ENCODE measurements around the gene TUBB6. TPM values are rescaled to one million over a fixed set of nuclear protein-coding genes. Genes with fewer than 3 reads are reported as not detected.

Gene TUBB6
- total RNA-seq (1 to 10 TPM in 2 of 5 donors, under 1 TPM in 3; 0.40 to 4.9 (median 0.96) TPM), total RNA-seq (0.14 to 23.1 (median 1.5) reads per million in 29 experiments)
- 1.6 TPM for total RNA-seq (2013)

DNA sequence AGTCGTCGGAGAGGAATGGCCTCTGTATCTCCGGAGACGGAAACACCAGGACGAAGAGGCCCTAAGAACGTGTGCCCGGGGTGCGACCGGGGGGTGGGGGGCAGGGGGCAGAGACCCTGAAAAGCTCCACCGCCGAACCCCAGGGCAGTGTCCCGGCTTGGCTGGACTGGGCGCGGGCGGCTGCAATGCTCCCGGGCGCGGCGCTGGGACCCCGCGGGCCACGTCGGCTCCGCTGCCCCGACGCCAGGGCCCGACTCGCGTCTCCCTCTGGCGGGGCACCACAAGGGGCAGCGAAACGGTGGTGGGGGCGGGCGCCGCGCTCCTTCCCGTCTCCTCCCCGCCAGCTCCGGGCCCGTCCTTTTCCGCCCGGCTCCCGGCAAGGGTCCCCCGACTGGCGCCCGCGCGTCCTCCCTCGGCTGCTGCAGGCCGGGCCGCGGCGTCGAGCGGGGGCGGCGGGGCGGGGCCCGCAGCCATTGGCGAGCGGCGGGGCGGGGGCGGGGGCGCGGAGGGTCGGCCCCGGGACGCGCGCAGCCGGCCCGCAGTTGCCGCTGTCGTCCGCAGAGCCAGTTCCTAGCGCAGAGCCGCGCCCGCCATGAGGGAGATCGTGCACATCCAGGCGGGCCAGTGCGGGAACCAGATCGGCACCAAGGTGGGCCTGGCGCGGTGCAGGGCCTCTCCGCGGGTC lies at the start of gene TUBB6:
TSS of gene TUBB6 (plus strand) at position 541 of the 685 bp plus-strand sequence. CDS start at position 593, 52 bp downstream.
- H3K36me3 Mint-ChIP-seq = peaks cover 4% of the 10 kb centered on the region
- ATAC-seq (replicated peaks in 1 of 4) = peak; percentile 9 to 31 (median 26)
- DNase-seq = no peak
- Histone ChIP-seq H3K36me3 (ENCODE audit: control insufficient read depth in 2 of 2, extremely low read depth in 1 of 2, insufficient read depth in 1 of 2, low read length in 1 of 2) (no peaks in the 10 kb centered on the region), H3K27ac (ENCODE audit: low read length) (no peak within 1 kb of the TSS), H3K9me3 (no peaks in the 10 kb centered on the region), H3K4me3 (ENCODE audit: control insufficient read depth in 1 of 2, extremely low read depth in 1 of 2, low read length in 1 of 2) (peak within 1 kb of the TSS in 1 of 2 donors; percentile 64), H3K4me1 (ENCODE audit: control insufficient read depth in 1 of 2, extremely low read depth in 1 of 2, insufficient read depth in 2 of 2, low read length in 2 of 2) (peaks cover 0 to 11% of the 10 kb centered on the region in 2 experiments), H3K27me3 (replicated peaks in 1 of 2; ENCODE audit: control insufficient read depth in 2 of 2, extremely low read depth in 1 of 2, insufficient read depth in 2 of 2, low read length in 1 of 2) (peaks cover 6 to 58% of the 10 kb centered on the region in 2 experiments)
- WGBS (ENCODE audit: insufficient coverage) = 3% methylated on average over 86 of the region's 88 CpGs
- POLR2A ChIA-PET = no interaction called here
- H3K27me3 Mint-ChIP-seq = peaks cover 42 to 52% of the 10 kb centered on the region in 2 donors
- H3K9me3 Mint-ChIP-seq = peaks cover 0 to 6% (median 3%) of the 10 kb centered on the region in 3 donors
- peak within 1 kb of the TSS; percentile 71 to 82 (median 79) for H3K4me3 Mint-ChIP-seq
- CTCF ChIA-PET = no interaction called here
- no peak within 1 kb of the TSS for H3K27ac Mint-ChIP-seq
- H3K4me1 Mint-ChIP-seq = peaks cover 12 to 16% (median 15%) of the 10 kb centered on the region in 3 donors

GRCh38 chr18:12258719-12259705 lies 49.0 kb upstream of the TUBB6 start:
- CTCF ChIA-PET = no interaction called here
- no peak overlapping the region for H3K4me3 ChIP-seq (ENCODE audit: control insufficient read depth in 1 of 2, extremely low read depth in 1 of 2, low read length in 1 of 2)
- ATAC-seq (replicated peaks in 1 of 4) (no peak), DNase-seq (no peak)
- Mint-ChIP-seq H3K27me3 (peaks cover 27 to 30% of the 10 kb centered on the region in 2 donors), H3K9me3 (no peaks in the 10 kb centered on the region), H3K4me1 (no peaks in the 10 kb centered on the region), H3K36me3 (no peaks in the 10 kb centered on the region), H3K4me3 (no peak overlapping the region), H3K27ac (no peak overlapping the region)
- H3K27ac ChIP-seq (ENCODE audit: low read length) = no peak overlapping the region
- H3K27me3 ChIP-seq (replicated peaks in 1 of 2; ENCODE audit: control insufficient read depth in 2 of 2, extremely low read depth in 1 of 2, insufficient read depth in 2 of 2, low read length in 1 of 2) = peaks cover 11 to 31% of the 10 kb centered on the region in 2 experiments
- H3K4me1 ChIP-seq (ENCODE audit: control insufficient read depth in 1 of 2, extremely low read depth in 1 of 2, insufficient read depth in 2 of 2, low read length in 2 of 2) = no peaks in the 10 kb centered on the region
- POLR2A ChIA-PET = no interaction called here
- 84% methylated on average over 24 of the region's 29 CpGs for WGBS (ENCODE audit: insufficient coverage)
- no peaks in the 10 kb centered on the region for H3K9me3 ChIP-seq
- H3K36me3 ChIP-seq (ENCODE audit: control insufficient read depth in 2 of 2, extremely low read depth in 1 of 2, insufficient read depth in 1 of 2, low read length in 1 of 2) = no peaks in the 10 kb centered on the region

DNA sequence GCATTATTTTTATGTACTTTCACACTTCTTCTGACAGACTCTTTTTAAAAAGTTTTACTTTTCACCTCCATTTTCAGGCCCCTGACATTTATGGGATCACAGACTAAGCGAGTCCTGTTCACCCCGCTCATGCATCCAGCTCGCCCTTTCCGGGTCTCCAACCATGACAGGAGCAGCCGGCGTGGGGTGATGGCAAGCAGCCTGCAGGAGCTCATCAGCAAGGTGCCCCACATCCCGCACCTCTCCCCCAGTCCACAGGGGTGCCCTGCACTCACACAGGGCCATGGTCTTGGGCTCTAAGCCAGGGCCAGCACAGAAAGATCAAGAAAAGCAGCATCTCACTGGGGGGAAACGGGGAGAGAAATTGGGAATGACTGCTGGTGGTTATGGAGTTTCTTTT lies 45.3 kb upstream of the TUBB6 start:
- no peak overlapping the region for H3K4me3 ChIP-seq (ENCODE audit: control insufficient read depth in 1 of 2, extremely low read depth in 1 of 2, low read length in 1 of 2)
- no peaks in the 10 kb centered on the region for H3K36me3 ChIP-seq (ENCODE audit: control insufficient read depth in 2 of 2, extremely low read depth in 1 of 2, insufficient read depth in 1 of 2, low read length in 1 of 2)
- peaks cover 0 to 23% of the 10 kb centered on the region in 2 experiments for H3K27me3 ChIP-seq (replicated peaks in 1 of 2; ENCODE audit: control insufficient read depth in 2 of 2, extremely low read depth in 1 of 2, insufficient read depth in 2 of 2, low read length in 1 of 2)
- Mint-ChIP-seq H3K4me1 (no peaks in the 10 kb centered on the region), H3K9me3 (no peaks in the 10 kb centered on the region), H3K36me3 (no peaks in the 10 kb centered on the region), H3K4me3 (no peak overlapping the region), H3K27ac (no peak overlapping the region), H3K27me3 (peaks cover 14 to 16% of the 10 kb centered on the region in 2 donors)
- no peaks in the 10 kb centered on the region for H3K4me1 ChIP-seq (ENCODE audit: control insufficient read depth in 1 of 2, extremely low read depth in 1 of 2, insufficient read depth in 2 of 2, low read length in 2 of 2)
- DNase-seq (no peak), ATAC-seq (replicated peaks in 1 of 4) (no peak)
- CTCF ChIA-PET = no interaction called here
- 91% methylated on average over 4 of the region's 8 CpGs for WGBS (ENCODE audit: insufficient coverage)
- no peak overlapping the region for H3K27ac ChIP-seq (ENCODE audit: low read length)
- H3K9me3 ChIP-seq = no peaks in the 10 kb centered on the region
- POLR2A ChIA-PET = no interaction called here

- WGBS (ENCODE audit: insufficient coverage) = no CpG with 5 or more reads among the region's 2 CpGs
- Histone ChIP-seq H3K4me3 (ENCODE audit: control insufficient read depth in 1 of 2, extremely low read depth in 1 of 2, low read length in 1 of 2) (no peak overlapping the region), H3K4me1 (ENCODE audit: control insufficient read depth in 1 of 2, extremely low read depth in 1 of 2, insufficient read depth in 2 of 2, low read length in 2 of 2) (no peaks in the 10 kb centered on the region), H3K27me3 (replicated peaks in 1 of 2; ENCODE audit: control insufficient read depth in 2 of 2, extremely low read depth in 1 of 2, insufficient read depth in 2 of 2, low read length in 1 of 2) (peaks cover 0 to 16% of the 10 kb centered on the region in 2 experiments), H3K9me3 (no peaks in the 10 kb centered on the region), H3K27ac (ENCODE audit: low read length) (no peak overlapping the region), H3K36me3 (ENCODE audit: control insufficient read depth in 2 of 2, extremely low read depth in 1 of 2, insufficient read depth in 1 of 2, low read length in 1 of 2) (no peaks in the 10 kb centered on the region)
- ChIA-PET CTCF (interaction anchor here in 1 of 2 donors (1.1 kb wide), 1 partner anchor 13 kb away, joined by 4 read pairs; no protein-coding TSS in a partner anchor), POLR2A (no interaction called here)
- no peaks in the 10 kb centered on the region for H3K36me3 Mint-ChIP-seq
- DNase-seq (no peak), ATAC-seq (replicated peaks in 1 of 4) (no peak)
- no peaks in the 10 kb centered on the region for H3K4me1 Mint-ChIP-seq
- no peak overlapping the region for H3K4me3 Mint-ChIP-seq
- H3K27me3 Mint-ChIP-seq = peaks cover 9 to 16% of the 10 kb centered on the region in 2 donors
- H3K27ac Mint-ChIP-seq = no peak overlapping the region
- H3K9me3 Mint-ChIP-seq = no peaks in the 10 kb centered on the region
Observed at GRCh38 chr18:12264864-12265263, 43.2 kb upstream of the TUBB6 start.

DNA sequence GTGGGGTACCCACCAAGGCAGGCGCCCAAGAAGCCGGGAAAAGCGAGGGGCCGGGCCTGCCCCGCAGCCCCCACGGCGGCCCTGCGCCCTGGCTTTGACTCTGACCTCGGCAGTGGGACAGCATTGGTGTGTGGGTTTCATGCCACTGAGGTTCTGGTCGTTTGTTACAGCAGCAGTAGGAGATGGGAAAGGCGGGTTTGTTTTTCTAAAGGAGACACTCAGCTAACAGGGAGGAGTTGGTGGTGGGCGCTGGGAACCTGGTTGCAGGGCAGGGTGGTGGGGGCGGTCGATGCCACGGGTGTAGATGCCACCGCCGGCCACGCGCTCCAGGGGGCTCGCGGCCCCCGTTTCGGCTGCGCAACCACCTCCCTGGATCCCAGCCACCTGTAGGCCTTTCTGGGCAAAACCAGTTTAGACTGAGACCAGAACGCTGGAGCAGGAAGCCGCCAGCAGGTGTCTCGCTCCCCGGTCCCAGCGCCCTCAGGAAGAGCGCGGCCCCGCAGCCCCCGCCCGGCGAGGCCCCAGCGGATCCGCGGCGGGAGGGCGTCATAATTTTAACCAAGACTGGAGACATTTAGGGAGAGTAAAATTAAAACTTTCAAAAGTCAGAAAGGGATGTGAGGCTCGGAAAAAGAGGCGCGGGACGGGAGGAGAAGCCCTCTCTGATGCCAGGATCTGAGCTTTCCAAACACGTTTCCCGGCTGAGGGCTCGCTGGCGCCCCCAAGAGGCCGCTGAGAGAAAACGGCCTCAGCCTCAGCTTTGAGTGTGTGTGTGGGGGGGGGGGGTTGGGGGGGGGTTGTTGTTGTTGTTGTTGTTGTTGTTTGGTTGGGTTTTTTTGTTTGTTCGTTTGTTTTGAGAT lies 36.4 kb upstream of the TUBB6 start:
- 24% methylated on average over 42 of the region's 51 CpGs for WGBS (ENCODE audit: insufficient coverage)

More for the DNA sequence above, 36.4 kb upstream of the TUBB6 start:
- POLR2A ChIA-PET = interaction anchor here (0.7 kb wide), 2 partner anchors 1467 to 1512 kb away, joined by 6 to 8 read pairs; no protein-coding TSS in a partner anchor
- Mint-ChIP-seq H3K27ac (no peak overlapping the region), H3K4me3 (peak overlapping the region in 2 of 3 donors; percentile 53 to 57), H3K4me1 (peaks cover 0 to 5% (median 0%) of the 10 kb centered on the region in 3 donors), H3K27me3 (peaks cover 14 to 15% of the 10 kb centered on the region in 2 donors), H3K9me3 (no peaks in the 10 kb centered on the region), H3K36me3 (no peaks in the 10 kb centered on the region)
- ATAC-seq (replicated peaks in 1 of 4) (peak; percentile 56 to 82 (median 65)), DNase-seq (peak in 26 of 35 experiments; percentile 2 to 66 (median 22))
- Histone ChIP-seq H3K9me3 (no peaks in the 10 kb centered on the region), H3K4me1 (ENCODE audit: control insufficient read depth in 1 of 2, extremely low read depth in 1 of 2, insufficient read depth in 2 of 2, low read length in 2 of 2) (peaks cover 0 to 3% of the 10 kb centered on the region in 2 experiments), H3K27me3 (replicated peaks in 1 of 2; ENCODE audit: control insufficient read depth in 2 of 2, extremely low read depth in 1 of 2, insufficient read depth in 2 of 2, low read length in 1 of 2) (peaks cover 0 to 47% of the 10 kb centered on the region in 2 experiments), H3K36me3 (ENCODE audit: control insufficient read depth in 2 of 2, extremely low read depth in 1 of 2, insufficient read depth in 1 of 2, low read length in 1 of 2) (no peaks in the 10 kb centered on the region), H3K4me3 (ENCODE audit: control insufficient read depth in 1 of 2, extremely low read depth in 1 of 2, low read length in 1 of 2) (peak overlapping the region; percentile 15 to 55), H3K27ac (ENCODE audit: low read length) (no peak overlapping the region)
- CTCF ChIA-PET = interaction anchor here (0.5 to 0.9 kb wide), 5 partner anchors 145 to 1778 kb away, joined by 3 to 8 read pairs (median 4); no protein-coding TSS in a partner anchor

Measured in T-cell (primary cell).